GM18909 (cell line): ENCODE data around the gene DMXL2.
"Not testable (repeated sequence)": the region's sequence is repeated elsewhere in the genome, so short reads cannot be mapped to it uniquely, and the experiment has no call there.

Experiments
- ATAC-seq: cut with Tn5 transposase; IDR thresholded peaks from one replicate; pipeline ENCODE4 v1.9.1; 2021; ENCODE audit warnings: mild to moderate bottlenecking; ENCODE audit not compliant: unreplicated experiment, poor library complexity

Gene DMXL2

GRCh38 chr15:51579012-51579411 lies 43.6 kb downstream of the DMXL2 start:
- ATAC-seq: no peak

GRCh38 chr15:51577636-51578304 lies 44.8 kb downstream of the DMXL2 start:
- ATAC-seq: no peak

GRCh38 chr15:51576911-51577500 lies 45.6 kb downstream of the DMXL2 start:
- ATAC-seq: no peak

- no peak for ATAC-seq
Measured at GRCh38 chr15:51576286-51576850, 46.2 kb downstream of the DMXL2 start.

DNA sequence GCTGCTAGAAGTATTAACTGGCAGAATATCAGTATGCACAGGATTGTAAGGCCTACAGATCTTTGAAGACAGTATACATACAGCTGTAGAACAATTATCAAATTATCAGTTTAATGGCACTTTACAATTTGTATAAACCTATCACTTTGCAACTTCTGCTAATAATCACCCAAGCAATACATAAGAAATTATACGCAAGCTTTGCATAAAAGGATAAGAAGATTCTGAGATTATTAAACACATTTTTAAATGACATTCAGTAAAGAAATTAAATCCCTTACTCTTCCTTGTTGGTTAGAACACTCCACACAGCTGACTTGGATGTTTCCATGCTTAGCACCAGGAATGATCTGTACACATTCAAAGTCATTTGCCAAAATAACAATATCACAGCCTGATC lies 46.8 kb downstream of the DMXL2 start:
- ATAC-seq: no peak

- not testable (repeated sequence) for ATAC-seq
Measured at GRCh38 chr15:51573352-51573751, 49.2 kb downstream of the DMXL2 start.

GRCh38 chr15:51568939-51569784 lies 53.4 kb downstream of the DMXL2 start:
- ATAC-seq: not testable (repeated sequence)

DNA sequence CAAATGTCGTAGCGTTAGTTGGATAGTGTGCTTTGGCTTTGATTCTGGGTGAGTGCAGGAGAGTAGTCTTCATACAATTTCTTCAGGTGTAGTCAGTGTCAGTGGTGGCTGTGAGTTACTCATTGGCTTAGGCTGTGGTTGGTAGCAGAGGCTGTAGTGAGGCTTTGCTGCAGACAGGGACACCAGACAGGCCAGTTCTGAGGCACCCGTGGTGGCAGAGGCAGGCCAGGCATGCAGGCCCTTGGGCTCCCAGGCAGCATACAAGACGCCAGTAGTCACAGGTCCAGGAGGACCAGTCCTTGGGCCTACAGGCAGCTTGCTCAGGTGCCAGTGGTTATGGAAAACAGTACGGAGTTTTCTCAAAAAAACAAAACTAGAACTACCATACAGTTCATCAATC lies 61.3 kb downstream of the DMXL2 start:
- ATAC-seq: no peak

DNA sequence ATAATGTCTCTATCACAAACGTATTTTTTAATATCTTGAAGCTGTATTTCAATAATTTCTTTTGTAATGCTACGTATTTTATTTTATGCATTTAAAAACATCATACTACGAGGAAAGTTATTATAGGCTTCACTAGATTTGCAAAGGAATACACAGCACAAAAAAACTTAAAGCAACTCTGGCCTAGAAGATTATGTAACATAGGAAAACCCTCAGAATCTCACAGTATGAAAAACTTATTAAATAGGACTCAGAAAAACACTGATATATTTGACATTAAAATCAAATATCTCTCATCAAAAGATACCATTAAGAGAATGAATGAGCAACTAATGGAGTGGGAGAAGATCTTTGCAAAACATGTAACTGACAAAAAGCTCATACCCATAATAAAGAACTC lies 63.7 kb downstream of the DMXL2 start:
- no peak for ATAC-seq

GRCh38 chr15:51558411-51558810 lies 64.2 kb downstream of the DMXL2 start:
- no peak for ATAC-seq

- ATAC-seq: no peak
Measured at GRCh38 chr15:51550841-51551240, 71.7 kb downstream of the DMXL2 start.

DNA sequence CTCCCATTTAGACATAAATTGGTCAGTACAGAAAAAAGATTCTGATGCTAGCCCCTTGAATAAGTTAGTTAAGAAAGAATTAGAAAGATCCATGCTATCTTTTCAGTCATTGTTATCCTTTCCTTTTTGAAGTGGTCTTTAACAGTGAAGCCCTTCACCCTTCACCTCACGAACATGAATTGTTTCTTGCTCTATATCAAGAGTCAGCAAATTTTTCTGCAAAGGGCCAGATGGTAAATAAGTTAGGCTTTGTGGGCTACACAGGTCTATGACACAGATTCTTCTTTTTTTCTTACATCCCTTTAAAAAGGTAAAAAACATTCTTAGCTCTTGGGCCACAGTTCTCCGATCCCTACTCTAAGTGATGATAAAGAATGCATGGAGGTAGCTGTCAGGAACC lies 74.9 kb downstream of the DMXL2 start:
- ATAC-seq: no peak

DNA sequence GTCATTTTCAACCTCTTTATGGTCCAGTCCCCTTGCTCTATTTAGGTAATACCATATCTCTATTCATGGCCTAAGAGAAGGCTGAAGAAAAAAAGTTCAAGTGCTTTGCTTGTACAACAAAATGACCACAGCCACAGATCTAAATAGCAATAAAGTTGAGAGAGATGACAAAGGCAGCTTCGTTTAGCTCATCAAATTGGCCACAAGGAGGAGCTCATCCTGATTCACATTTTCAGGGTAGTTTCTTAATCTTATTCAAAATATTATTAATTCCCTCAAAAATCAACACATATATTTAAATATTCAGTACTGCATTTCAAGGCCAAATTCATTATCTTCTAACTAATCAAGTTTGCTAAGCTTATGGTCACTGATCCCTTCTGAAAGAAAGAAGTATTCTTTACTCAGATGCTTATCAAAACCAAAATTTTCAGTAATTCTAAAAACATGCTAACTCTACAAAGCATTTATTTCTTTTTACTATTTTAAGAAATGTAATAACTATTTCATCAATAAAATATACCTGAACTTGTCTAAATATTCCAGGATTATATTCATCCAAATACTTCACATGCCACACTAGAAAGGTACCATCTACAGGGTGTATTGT lies 85.5 kb downstream of the DMXL2 start:
- no peak for ATAC-seq

DNA sequence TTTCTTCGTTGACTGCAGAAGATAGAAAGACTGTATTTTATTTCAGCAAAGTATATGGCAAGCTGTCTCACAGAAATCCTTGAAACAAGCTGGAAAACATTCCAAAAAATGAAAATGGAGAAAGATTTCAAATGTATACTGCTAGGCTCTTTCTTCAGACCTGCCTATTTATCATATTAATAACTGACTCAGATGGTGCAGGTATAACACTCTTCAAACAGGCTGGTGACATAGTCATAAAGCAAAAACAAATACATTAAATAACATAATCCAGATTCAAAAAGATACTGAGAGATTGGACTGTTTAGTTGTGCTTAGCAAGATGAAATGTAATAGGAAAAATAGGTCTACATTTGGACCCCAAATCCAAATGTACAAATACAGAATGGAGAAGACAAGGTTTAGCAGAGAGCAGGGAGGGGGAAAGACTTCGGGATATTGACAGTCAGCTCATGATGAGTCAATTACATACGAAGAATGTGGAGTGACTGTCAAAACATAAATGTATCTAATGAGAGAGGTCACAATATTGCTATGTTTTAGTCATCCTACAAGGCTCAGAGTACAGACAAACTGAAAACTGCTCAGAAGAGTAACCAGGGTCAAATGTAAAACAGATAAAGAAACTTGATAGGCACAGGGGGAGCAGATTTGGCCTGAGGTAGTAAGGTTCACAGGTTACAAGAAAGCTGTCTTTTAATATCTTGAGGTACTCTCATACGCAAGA lies 88.7 kb downstream of the DMXL2 start:
- no peak for ATAC-seq

- no peak for ATAC-seq
Measured at GRCh38 chr15:51526955-51527354, 95.6 kb downstream of the DMXL2 start.

- ATAC-seq: no peak
Measured at GRCh38 chr15:51524376-51524775, 98.2 kb downstream of the DMXL2 start.

GRCh38 chr15:51516291-51516690 lies 106.3 kb downstream of the DMXL2 start:
- ATAC-seq: no peak

GRCh38 chr15:51505251-51505650 lies 117.3 kb downstream of the DMXL2 start:
- ATAC-seq: no peak

GRCh38 chr15:51503003-51503402 lies 119.6 kb downstream of the DMXL2 start:
- no peak for ATAC-seq

DNA sequence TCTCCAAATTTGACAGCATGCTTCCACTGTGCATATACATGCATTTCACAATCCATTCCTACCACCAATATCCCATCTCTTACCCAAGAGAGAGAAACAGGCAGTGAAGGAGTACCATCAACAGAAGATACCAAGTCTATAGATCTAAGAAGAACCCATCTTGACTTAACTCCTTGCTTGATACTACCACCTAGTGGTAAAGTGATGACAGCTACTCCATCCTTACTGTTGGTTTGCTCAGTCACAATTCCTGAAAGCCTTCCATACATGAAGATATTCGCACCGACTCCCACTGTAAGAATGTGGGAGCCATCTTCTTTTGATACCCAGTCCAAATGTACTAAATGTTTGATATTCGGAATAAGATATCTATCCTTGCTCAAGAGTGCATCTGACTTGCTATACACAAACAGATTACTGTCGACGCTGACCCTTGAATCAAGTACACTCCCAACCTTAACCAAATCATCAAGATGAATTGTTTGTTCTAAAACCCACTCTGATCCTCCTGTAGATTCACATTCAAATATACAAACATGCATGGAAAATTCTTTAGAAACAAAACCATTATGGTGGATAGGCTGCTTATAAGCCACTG lies 123.1 kb downstream of the DMXL2 start:
- ATAC-seq: peak; percentile 51
